Thyroid gland (tissue), 4 donors: ENCODE results near the gene SOX1. TPM values are rescaled to one million over a fixed set of nuclear protein-coding genes. Genes with fewer than 3 reads are reported as not detected.

Experiments
- DNase-seq, 2 donors: peaks; one replicate each; pipeline ENCODE4 v3.0.0-alpha.2; 2019
- H3K27ac ChIP-seq, 3 donors: fragments of 200-600 bp; sonication (generic); 1 replicate in 2 of 3; 2 replicates in 1 of 3; pipeline ENCODE4 v1.5.1; 2016 to 2019; ENCODE audit warnings: mild to moderate bottlenecking in 1 of 3, moderate library complexity in 1 of 3
- H3K27me3 ChIP-seq: fragments of 200-600 bp; sonication (generic); one replicate; pipeline ENCODE4 v1.5.1; 2019
- H3K36me3 ChIP-seq, 2 donors: fragments of 200-600 bp; sonication (generic); one replicate each; pipeline ENCODE4 v1.5.1; 2016 to 2019
- H3K4me1 ChIP-seq, 2 donors: fragments of 200-600 bp; sonication (generic); one replicate each; pipeline ENCODE4 v1.5.1; 2017 to 2019
- H3K4me3 ChIP-seq, 3 donors: fragments of 200-600 bp; sonication (generic); replicated peaks in 1 of 3; 1 replicate in 2 of 3; 2 replicates in 1 of 3; pipeline ENCODE4 v1.5.1; 2016; ENCODE audit warnings: mild to moderate bottlenecking in 1 of 3
- H3K9me3 ChIP-seq: fragments of 200-600 bp; sonication (generic); one replicate; pipeline ENCODE4 v1.5.1; 2017
- POLR2A ChIP-seq, 2 donors: fragments of 450-650 bp; IDR thresholded peaks; one replicate each; pipeline ENCODE4 v1.6.1; 2017; ENCODE audit warnings: antibody characterized with exemption in 2 of 2, mild to moderate bottlenecking in 2 of 2, moderate library complexity in 1 of 2
- WGBS, 2 donors: methylation state at CpG; one replicate each; pipeline ENCODE4 v1.1.5; 2017; 5-methylcytosine and 5-hydroxymethylcytosine counted together
- intact Hi-C: fragments of 100-400 bp; cut with DNase I; formaldehyde crosslinking; loops from one replicate; pipeline ENCODE4 v1.15.1; 2023
- total RNA-seq, 4 donors: library from RNA; depleted of rRNA; stranded (reverse); fragments of >200 nt; gene quantifications; one replicate each; pipeline ENCODE4 v1.2.3, GENCODE V29; 2016
- TF ChIP-seq, protein P1 (sequence below), 6 experiments: fragments of 200-600 bp in 3 of 6; fragments of 450-650 bp in 3 of 6; sonication (generic) in 3 of 6; IDR thresholded peaks; one replicate each; pipeline ENCODE4 v1.5.1; 2016 to 2019; ENCODE audit warnings: antibody characterized with exemption in 6 of 6, mild to moderate bottlenecking in 2 of 6, inconsistent platforms in 1 of 6, moderate library complexity in 1 of 6

The SOX1 gene
- total RNA-seq, 4 donors from 2014 or later: 0.11 TPM; not detected in 3

DNA sequence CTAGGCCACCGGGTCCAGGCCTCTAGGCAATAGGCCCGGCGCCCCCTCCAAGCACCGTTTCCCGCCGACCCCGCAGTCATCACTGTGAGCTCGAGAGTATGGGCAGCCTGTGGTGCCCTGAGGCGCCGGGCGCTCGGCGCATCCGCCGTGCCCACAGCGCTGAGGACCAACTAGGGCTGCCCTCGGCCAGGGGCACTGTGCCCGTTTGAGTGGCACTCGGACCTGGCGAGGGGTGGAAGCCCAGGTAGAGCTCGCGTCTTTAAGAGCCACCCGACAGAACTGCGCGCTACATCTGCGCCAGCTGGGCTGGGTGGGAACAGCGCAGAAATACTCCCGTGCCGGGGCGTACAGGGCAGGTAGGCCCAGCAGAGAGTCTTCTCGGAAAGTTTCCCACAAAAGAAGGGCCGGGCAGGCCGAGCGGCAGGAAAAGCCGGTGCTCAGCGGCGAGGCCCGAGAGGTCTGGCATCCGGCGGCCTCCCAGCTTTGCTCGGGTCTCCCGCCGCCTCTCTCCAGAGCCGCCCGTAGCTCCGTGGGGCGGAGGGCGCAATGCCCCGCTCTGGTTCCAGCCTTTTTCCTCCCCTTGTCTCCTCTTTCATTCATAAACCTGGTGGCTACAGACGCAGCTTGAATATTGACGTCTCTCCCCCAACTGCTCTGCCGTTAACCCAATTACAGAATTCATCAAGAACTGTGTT lies 5.4 kb upstream of the SOX1 start:
- WGBS, 2 donors: 5% methylated on average over 24 to 35 of the region's 52 CpGs
- Histone ChIP-seq H3K36me3 (no peaks in the 10 kb centered on the region), H3K9me3 (no peaks in the 10 kb centered on the region), H3K4me1 (peaks cover 4 to 13% of the 10 kb centered on the region in 2 donors), H3K27ac (no peak overlapping the region), H3K4me3 (no peak overlapping the region), H3K27me3 (peaks cover 34% of the 10 kb centered on the region)
- no peak for DNase-seq
- intact Hi-C loops: no loop called here
- TF ChIP-seq, protein P1, sequence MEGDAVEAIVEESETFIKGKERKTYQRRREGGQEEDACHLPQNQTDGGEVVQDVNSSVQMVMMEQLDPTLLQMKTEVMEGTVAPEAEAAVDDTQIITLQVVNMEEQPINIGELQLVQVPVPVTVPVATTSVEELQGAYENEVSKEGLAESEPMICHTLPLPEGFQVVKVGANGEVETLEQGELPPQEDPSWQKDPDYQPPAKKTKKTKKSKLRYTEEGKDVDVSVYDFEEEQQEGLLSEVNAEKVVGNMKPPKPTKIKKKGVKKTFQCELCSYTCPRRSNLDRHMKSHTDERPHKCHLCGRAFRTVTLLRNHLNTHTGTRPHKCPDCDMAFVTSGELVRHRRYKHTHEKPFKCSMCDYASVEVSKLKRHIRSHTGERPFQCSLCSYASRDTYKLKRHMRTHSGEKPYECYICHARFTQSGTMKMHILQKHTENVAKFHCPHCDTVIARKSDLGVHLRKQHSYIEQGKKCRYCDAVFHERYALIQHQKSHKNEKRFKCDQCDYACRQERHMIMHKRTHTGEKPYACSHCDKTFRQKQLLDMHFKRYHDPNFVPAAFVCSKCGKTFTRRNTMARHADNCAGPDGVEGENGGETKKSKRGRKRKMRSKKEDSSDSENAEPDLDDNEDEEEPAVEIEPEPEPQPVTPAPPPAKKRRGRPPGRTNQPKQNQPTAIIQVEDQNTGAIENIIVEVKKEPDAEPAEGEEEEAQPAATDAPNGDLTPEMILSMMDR (IDR thresholded peaks at IDR 0.05): no peak
- TF ChIP-seq POLR2A (IDR thresholded peaks at IDR 0.05): no peak

DNA sequence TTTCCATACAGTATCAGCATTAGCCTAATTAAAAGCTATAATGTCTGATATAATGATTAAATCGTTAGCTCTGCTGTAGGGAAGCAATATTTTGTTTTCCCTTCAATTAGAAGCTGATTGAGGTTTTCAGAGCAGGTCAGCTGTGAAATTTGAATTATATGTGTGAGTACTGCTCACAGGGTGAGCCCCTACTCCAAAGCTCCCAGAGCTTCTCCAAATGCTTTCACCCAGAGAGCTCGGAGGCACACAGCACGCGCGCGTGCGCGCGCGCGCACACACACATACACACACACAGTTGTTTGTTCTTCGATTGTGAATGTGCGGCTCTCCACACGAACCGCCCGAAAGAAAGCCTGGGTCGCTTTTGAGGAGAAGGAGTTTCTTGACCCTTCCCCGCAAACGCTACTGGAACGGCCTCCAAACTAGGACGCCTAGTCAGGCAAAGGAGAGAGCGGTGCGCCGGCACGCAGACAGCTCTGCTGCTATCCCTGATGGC lies 4.8 kb upstream of the SOX1 start:
- no peak for TF ChIP-seq POLR2A (IDR thresholded peaks at IDR 0.05)
- TF ChIP-seq, protein P1 (IDR thresholded peaks at IDR 0.05): no peak
- H3K36me3 ChIP-seq: no peaks in the 10 kb centered on the region
- DNase-seq: no peak
- H3K9me3 ChIP-seq: no peaks in the 10 kb centered on the region
- H3K4me1 ChIP-seq: peaks cover 4 to 12% of the 10 kb centered on the region in 2 donors
- WGBS, 2 donors: 6 to 9% methylated on average over 25 of the region's 25 CpGs
- H3K4me3 ChIP-seq: no peak overlapping the region
- H3K27ac ChIP-seq: no peak overlapping the region
- intact Hi-C loops: no loop called here
- H3K27me3 ChIP-seq: peaks cover 33% of the 10 kb centered on the region

DNA sequence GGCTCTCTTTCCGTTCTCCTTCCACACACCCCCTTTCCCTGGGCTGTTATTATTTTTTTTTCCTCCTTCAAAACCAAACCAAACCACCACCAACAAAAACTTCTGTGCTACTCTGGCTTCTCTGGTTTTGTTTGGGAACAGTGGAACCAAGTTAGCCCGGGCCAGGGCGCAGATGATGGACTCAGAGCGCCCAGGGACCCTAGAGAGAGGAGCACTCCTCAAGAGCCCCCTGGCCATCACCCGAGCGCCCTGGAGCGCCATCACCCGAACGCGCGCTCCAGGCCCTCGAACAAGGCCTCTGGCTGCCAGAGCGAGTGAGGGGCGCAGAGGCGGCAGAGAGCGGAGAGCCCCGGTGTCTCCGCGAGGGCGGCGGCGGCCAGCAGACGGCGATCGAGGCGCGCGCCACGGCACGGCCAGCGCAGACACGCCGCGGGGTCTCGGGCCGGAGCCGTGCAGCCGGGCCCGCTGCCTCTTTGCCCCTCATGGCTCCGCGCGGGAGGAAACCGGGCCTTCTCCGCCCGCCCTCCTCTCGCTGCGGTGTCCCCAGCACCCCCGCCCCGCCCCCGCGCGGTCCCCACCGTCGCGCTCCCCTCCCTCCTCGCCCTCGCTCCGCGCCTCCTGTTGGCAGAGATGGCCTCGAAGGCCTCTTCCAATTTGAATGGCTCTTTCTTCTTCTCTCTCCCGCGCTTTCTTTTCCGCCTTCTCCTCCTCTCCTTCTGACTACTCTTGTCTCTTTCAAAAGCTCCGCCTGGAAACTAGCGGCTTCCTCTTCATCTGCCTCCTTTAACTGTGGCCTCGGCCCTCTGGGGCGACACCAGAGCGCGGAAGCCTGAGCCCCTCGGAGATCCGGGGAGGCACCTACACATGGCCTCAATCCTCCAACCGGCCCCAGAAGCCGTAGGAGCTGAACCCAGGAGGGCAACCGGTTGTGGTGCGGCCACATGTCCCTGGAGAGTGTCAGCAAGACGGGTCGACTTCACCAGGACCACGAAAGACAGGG lies 4.1 kb upstream of the SOX1 start:
- Histone ChIP-seq H3K4me3 (no peak overlapping the region), H3K27me3 (peaks cover 29% of the 10 kb centered on the region), H3K9me3 (no peaks in the 10 kb centered on the region), H3K36me3 (no peaks in the 10 kb centered on the region), H3K27ac (no peak overlapping the region), H3K4me1 (peaks cover 4 to 12% of the 10 kb centered on the region in 2 donors)
- TF ChIP-seq POLR2A (IDR thresholded peaks at IDR 0.05): no peak
- TF ChIP-seq, protein P1 (IDR thresholded peaks at IDR 0.05): peak in 2 of 6 experiments; percentile 13 to 29
- 5 to 6% methylated on average over 26 to 49 of the region's 78 CpGs for WGBS, 2 donors
- intact Hi-C loops: no loop called here
- DNase-seq: no peak

DNA sequence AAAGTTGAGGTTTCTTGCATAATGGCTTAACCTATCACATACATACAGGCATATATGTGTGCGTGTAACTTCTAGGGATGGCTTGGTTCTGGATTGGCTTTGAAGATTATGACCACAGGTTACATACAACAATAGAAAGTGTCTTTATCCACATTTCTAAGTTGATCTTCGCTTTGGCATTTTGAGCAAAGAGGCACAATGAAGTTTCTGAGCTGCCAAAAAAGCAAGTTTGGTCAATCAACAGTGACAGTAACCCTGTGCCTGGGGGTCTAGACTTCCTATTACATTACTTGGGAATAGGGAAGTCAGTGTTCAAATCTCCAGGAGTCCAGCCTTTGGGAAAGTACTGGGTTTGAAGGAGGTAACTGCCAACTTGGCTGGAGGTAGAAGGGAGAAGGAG lies 3.1 kb upstream of the SOX1 start:
- 15 to 25% methylated on average over 2 of the region's 2 CpGs for WGBS, 2 donors
- intact Hi-C loops: no loop called here
- H3K4me1 ChIP-seq: peaks cover 4 to 12% of the 10 kb centered on the region in 2 donors
- no peak overlapping the region for H3K27ac ChIP-seq
- no peak for DNase-seq
- H3K9me3 ChIP-seq: no peaks in the 10 kb centered on the region
- H3K36me3 ChIP-seq: no peaks in the 10 kb centered on the region
- TF ChIP-seq POLR2A (IDR thresholded peaks at IDR 0.05): no peak
- TF ChIP-seq, protein P1 (IDR thresholded peaks at IDR 0.05): no peak
- H3K27me3 ChIP-seq: peaks cover 21% of the 10 kb centered on the region
- no peak overlapping the region for H3K4me3 ChIP-seq
